Liver (tissue), 3 donors: ENCODE measurements around the gene FASTKD1.

Experiments
- CTCF ChIP-seq: fragments of 150-350 bp; IDR thresholded peaks from 2 replicates; pipeline ENCODE4 v1.5.1; 2017; ENCODE audit warnings: improper control_type of control experiment, low read depth, low read length; ENCODE audit not compliant: missing input control
- FOXA1 ChIP-seq: IDR thresholded peaks from 2 replicates; pipeline ENCODE4 v1.6.1; 2016; ENCODE audit warnings: antibody characterized with exemption
- GABPA ChIP-seq, 2 donors: IDR thresholded peaks in 1 of 2; conservative IDR thresholded peaks in 1 of 2; 2 replicates each; pipeline ENCODE4 v1.6.1; 2016; ENCODE audit warnings: antibody characterized with exemption in 2 of 2, mild to moderate bottlenecking in 1 of 2, moderate library complexity in 1 of 2
- NR2F2 ChIP-seq: IDR thresholded peaks from 2 replicates; pipeline ENCODE4 v1.6.1; 2016; ENCODE audit warnings: antibody characterized with exemption
- RAD21 ChIP-seq, 2 donors: IDR thresholded peaks; 2 replicates each; pipeline ENCODE4 v1.6.1; 2016; ENCODE audit warnings: antibody characterized with exemption in 2 of 2, mild to moderate bottlenecking in 2 of 2
- SP1 ChIP-seq: IDR thresholded peaks from 2 replicates; pipeline ENCODE4 v1.6.1; 2018; ENCODE audit warnings: antibody characterized with exemption, mild to moderate bottlenecking
- TAF1 ChIP-seq: conservative IDR thresholded peaks from 2 replicates; pipeline ENCODE4 v1.6.1; 2016; ENCODE audit warnings: antibody characterized with exemption, mild to moderate bottlenecking
- YY1 ChIP-seq: IDR thresholded peaks from 2 replicates; pipeline ENCODE4 v1.6.1; 2016; ENCODE audit warnings: antibody characterized with exemption, mild to moderate bottlenecking
- donor health status: healthy.
- donor health status: healthy.

- no peak for TF ChIP-seq CTCF
- TF ChIP-seq SP1, result peak; percentile 76
- TF ChIP-seq TAF1, result no peak
- peak; percentile 55 to 61 for TF ChIP-seq RAD21 (IDR thresholded peaks at IDR 0.05)
- peak; percentile 49 for TF ChIP-seq FOXA1
- peak; percentile 98 for TF ChIP-seq YY1
- peak; percentile 40 to 91 for TF ChIP-seq GABPA (IDR thresholded peaks at IDR 0.05 in 1 of 2, conservative IDR thresholded peaks at IDR 0.05 in 1 of 2)
- TF ChIP-seq NR2F2, result peak; percentile 100
These were observed at the start of gene FASTKD1 for GRCh38 chr2:169573160-169573973.
